MM.1S (cell line): ENCODE data around the gene MCTP2.
A peak's percentile ranks its signal among the peaks of the same experiment; 100 is the strongest.
"Not testable (repeated sequence)": the region's sequence is repeated elsewhere in the genome, so short reads cannot be mapped to it uniquely, and the experiment has no call there.

ENCODE experiments used
- DNase-seq: peaks from one replicate; pipeline ENCODE4 v3.0.0-alpha.2; 2015
- H2AFZ ChIP-seq: fragments of 300-600 bp; sonication (generic); 2 replicates; pipeline ENCODE4 v1.6.0; 2016; ENCODE audit warnings: antibody characterized with exemption, low read length
- H3F3A ChIP-seq: fragments of 300-600 bp; sonication (generic); 2 replicates; pipeline ENCODE4 v1.6.1; 2016; ENCODE audit warnings: mild to moderate bottlenecking, antibody characterized with exemption, low read length, moderate library complexity, mixed read lengths; ENCODE audit not compliant: insufficient read depth
- H3K27ac ChIP-seq: fragments of 300-600 bp; sonication (generic); 2 replicates; pipeline ENCODE4 v1.5.1; 2016; ENCODE audit warnings: mild to moderate bottlenecking, low read length
- H3K27me3 ChIP-seq: fragments of 300-600 bp; sonication (generic); replicated peaks from 2 replicates; pipeline ENCODE4 v1.6.0; 2016; ENCODE audit warnings: low read length; ENCODE audit not compliant: insufficient read depth
- H3K36me3 ChIP-seq: fragments of 300-600 bp; sonication (generic); replicated peaks from 2 replicates; pipeline ENCODE4 v1.6.1; 2016; ENCODE audit warnings: mild to moderate bottlenecking, low read length, mixed read lengths; ENCODE audit not compliant: insufficient read depth
- H3K4me1 ChIP-seq: fragments of 300-600 bp; sonication (generic); 2 replicates; pipeline ENCODE4 v1.6.1; 2016; ENCODE audit warnings: low read length, mixed read lengths
- H3K4me2 ChIP-seq: fragments of 300-600 bp; sonication (generic); 2 replicates; pipeline ENCODE4 v1.6.0; 2016; ENCODE audit warnings: low read depth, low read length
- H3K4me3 ChIP-seq: fragments of 300-600 bp; sonication (generic); 2 replicates; pipeline ENCODE4 v1.5.1; 2016; ENCODE audit warnings: low read length, mixed read lengths
- H3K79me2 ChIP-seq: fragments of 300-600 bp; sonication (generic); 2 replicates; pipeline ENCODE4 v1.6.1; 2016; ENCODE audit warnings: mixed run types, low read length, mixed read lengths
- H3K9ac ChIP-seq: fragments of 300-600 bp; sonication (generic); 2 replicates; pipeline ENCODE4 v1.6.1; 2016; ENCODE audit warnings: low read length, mixed read lengths
- H3K9me2 ChIP-seq: fragments of 300-600 bp; sonication (generic); replicated peaks from 2 replicates; pipeline ENCODE4 v1.6.1; 2016; ENCODE audit warnings: mild to moderate bottlenecking, low read length, mixed read lengths; ENCODE audit not compliant: insufficient read depth
- H3K9me3 ChIP-seq: fragments of 300-600 bp; sonication (generic); replicated peaks from 2 replicates; pipeline ENCODE4 v1.6.1; 2016; ENCODE audit warnings: mild to moderate bottlenecking, low read length, mixed read lengths; ENCODE audit not compliant: insufficient read depth
- H4K20me1 ChIP-seq: fragments of 300-600 bp; sonication (generic); 2 replicates; pipeline ENCODE4 v1.6.1; 2016; ENCODE audit warnings: mild to moderate bottlenecking, low read length, moderate library complexity, mixed read lengths; ENCODE audit not compliant: insufficient read depth
- EZH2 ChIP-seq: fragments of 300-600 bp; sonication (generic); optimal IDR thresholded peaks from 2 replicates; pipeline ENCODE3; 2017; ENCODE audit warnings: low read depth, mild to moderate bottlenecking, antibody characterized with exemption, low read length, mixed read lengths
- EZH2phosphoT487 ChIP-seq: fragments of 300-600 bp; sonication (generic); IDR thresholded peaks from 2 replicates; pipeline ENCODE4 v1.6.1; 2018; ENCODE audit warnings: antibody characterized with exemption, low read length
- TF ChIP-seq, protein P1 (sequence below): fragments of 300-600 bp; sonication (generic); IDR thresholded peaks from 2 replicates; pipeline ENCODE4 v1.5.1; 2016; ENCODE audit warnings: antibody characterized with exemption, low read length, mixed read lengths

MCTP2 gene

DNA sequence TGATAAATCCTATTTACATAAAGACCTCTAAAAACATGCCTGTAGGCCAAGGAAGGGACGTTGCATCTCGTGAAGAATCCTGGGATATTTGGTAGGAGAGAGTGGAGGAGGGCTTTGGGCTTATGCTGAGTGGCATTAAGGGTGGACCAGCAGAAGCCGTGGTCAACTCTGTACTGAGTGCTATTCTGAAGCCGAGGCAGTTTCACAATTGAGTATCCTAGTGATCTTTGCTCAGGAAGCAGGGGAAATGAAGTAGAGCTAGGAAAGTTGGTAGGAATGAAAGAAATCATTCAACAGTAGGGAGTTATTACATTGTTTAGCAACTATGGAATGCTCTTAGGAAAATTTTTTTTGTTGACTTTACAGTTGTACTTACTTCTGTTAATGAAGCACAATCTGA lies 24.2 kb downstream of the MCTP2 start:
- Histone ChIP-seq H3F3A (peaks cover 7% of the 10 kb centered on the region; the same call in 1 of the 2 replicates), H3K9ac (no peak overlapping the region), H3K36me3 (no peaks in the 10 kb centered on the region), H3K9me3 (no peaks in the 10 kb centered on the region), H3K4me2 (no peak overlapping the region), H3K27ac (no peak overlapping the region), H3K9me2 (no peaks in the 10 kb centered on the region), H4K20me1 (no peaks in the 10 kb centered on the region), H3K27me3 (no peaks in the 10 kb centered on the region), H3K4me1 (peaks cover 38% of the 10 kb centered on the region), H3K79me2 (peaks cover 6% of the 10 kb centered on the region; the same call in 1 of the 2 replicates), H3K4me3 (no peak overlapping the region), H2AFZ (no peak overlapping the region)
- TF ChIP-seq EZH2 = no peak
- DNase-seq = no peak

- no peak overlapping the region for H3K27ac ChIP-seq
Measured at GRCh38 chr15:94256511-94256910, 25.1 kb downstream of the MCTP2 start.

DNA sequence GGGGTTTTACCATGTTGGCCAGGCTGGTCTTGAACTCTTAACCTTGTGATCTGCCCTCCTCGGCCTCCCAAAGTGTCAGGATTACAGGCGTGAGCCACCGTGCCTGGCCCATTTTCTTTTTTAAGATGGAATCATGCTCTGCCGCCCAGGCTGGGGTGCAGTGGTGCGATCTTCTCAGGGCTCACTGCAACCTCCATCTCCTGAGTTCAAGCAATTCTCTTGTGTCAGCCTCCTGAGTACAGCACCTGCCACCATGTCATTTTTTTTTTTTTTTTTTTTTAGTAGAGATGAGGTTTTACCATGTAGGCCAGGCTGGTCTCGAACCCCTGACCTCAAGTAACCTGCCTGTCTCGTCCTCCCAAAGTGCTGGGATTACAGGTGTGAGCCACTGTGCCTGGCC lies 26.4 kb downstream of the MCTP2 start:
- H2AFZ ChIP-seq, DNase-seq, H3K36me3 ChIP-seq, H3K9ac ChIP-seq, H3K79me2 ChIP-seq, H3K4me3 ChIP-seq, H3F3A ChIP-seq, H3K9me3 ChIP-seq, H3K27me3 ChIP-seq, H3K4me2 ChIP-seq, H4K20me1 ChIP-seq, H3K9me2 ChIP-seq: not testable (repeated sequence)
- Histone ChIP-seq H3K27ac (peak overlapping the region; percentile 11; the same call in 1 of the 2 replicates), H3K4me1 (peaks cover 38% of the 10 kb centered on the region)

More at GRCh38 chr15:94256511-94256910, 25.1 kb downstream of the MCTP2 start:
- Histone ChIP-seq H3K36me3 (no peaks in the 10 kb centered on the region), H3F3A (peaks cover 7% of the 10 kb centered on the region; the same call in 1 of the 2 replicates), H3K9me2 (no peaks in the 10 kb centered on the region), H3K9ac (no peak overlapping the region), H3K79me2 (peaks cover 3% of the 10 kb centered on the region; the same call in 1 of the 2 replicates), H3K4me3 (no peak overlapping the region), H3K9me3 (no peaks in the 10 kb centered on the region), H3K27me3 (no peaks in the 10 kb centered on the region), H3K4me2 (no peak overlapping the region), H4K20me1 (no peaks in the 10 kb centered on the region), H3K4me1 (peaks cover 38% of the 10 kb centered on the region), H2AFZ (no peak overlapping the region)
- no peak for DNase-seq
- TF ChIP-seq EZH2 = no peak
- TF ChIP-seq, protein P1, sequence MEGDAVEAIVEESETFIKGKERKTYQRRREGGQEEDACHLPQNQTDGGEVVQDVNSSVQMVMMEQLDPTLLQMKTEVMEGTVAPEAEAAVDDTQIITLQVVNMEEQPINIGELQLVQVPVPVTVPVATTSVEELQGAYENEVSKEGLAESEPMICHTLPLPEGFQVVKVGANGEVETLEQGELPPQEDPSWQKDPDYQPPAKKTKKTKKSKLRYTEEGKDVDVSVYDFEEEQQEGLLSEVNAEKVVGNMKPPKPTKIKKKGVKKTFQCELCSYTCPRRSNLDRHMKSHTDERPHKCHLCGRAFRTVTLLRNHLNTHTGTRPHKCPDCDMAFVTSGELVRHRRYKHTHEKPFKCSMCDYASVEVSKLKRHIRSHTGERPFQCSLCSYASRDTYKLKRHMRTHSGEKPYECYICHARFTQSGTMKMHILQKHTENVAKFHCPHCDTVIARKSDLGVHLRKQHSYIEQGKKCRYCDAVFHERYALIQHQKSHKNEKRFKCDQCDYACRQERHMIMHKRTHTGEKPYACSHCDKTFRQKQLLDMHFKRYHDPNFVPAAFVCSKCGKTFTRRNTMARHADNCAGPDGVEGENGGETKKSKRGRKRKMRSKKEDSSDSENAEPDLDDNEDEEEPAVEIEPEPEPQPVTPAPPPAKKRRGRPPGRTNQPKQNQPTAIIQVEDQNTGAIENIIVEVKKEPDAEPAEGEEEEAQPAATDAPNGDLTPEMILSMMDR = no peak
- no peak for TF ChIP-seq EZH2phosphoT487

- H3K79me2 ChIP-seq = peaks cover 3% of the 10 kb centered on the region; the same call in 1 of the 2 replicates
- no peak for TF ChIP-seq EZH2phosphoT487
- no peak for TF ChIP-seq EZH2
- TF ChIP-seq, protein P1 = no peak
- H3K4me3 ChIP-seq = no peak overlapping the region
- no peaks in the 10 kb centered on the region for H3K36me3 ChIP-seq
- H4K20me1 ChIP-seq = no peaks in the 10 kb centered on the region
- H3K27ac ChIP-seq = peak overlapping the region; percentile 11; the same call in 1 of the 2 replicates
- no peak overlapping the region for H3K9ac ChIP-seq
- H3K4me1 ChIP-seq = peaks cover 33% of the 10 kb centered on the region
- H3K9me2 ChIP-seq = no peaks in the 10 kb centered on the region
- peaks cover 7% of the 10 kb centered on the region; the same call in 1 of the 2 replicates for H3F3A ChIP-seq
- H2AFZ ChIP-seq = no peak overlapping the region
- H3K27me3 ChIP-seq = no peaks in the 10 kb centered on the region
- no peaks in the 10 kb centered on the region for H3K9me3 ChIP-seq
- peak; percentile 73 for DNase-seq
- no peak overlapping the region; the same call in 1 of the 2 replicates for H3K4me2 ChIP-seq
Measured at GRCh38 chr15:94258246-94258645, 26.9 kb downstream of the MCTP2 start.
